ENCODE data around the gene BEX4.
A peak's percentile ranks its signal among the peaks of the same experiment; 100 is the strongest.
"Not testable (repeated sequence)": the region's sequence is repeated elsewhere in the genome, so short reads cannot be mapped to it uniquely, and the experiment has no call there.

BEX4 gene, protein sequence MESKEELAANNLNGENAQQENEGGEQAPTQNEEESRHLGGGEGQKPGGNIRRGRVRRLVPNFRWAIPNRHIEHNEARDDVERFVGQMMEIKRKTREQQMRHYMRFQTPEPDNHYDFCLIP

DNA sequence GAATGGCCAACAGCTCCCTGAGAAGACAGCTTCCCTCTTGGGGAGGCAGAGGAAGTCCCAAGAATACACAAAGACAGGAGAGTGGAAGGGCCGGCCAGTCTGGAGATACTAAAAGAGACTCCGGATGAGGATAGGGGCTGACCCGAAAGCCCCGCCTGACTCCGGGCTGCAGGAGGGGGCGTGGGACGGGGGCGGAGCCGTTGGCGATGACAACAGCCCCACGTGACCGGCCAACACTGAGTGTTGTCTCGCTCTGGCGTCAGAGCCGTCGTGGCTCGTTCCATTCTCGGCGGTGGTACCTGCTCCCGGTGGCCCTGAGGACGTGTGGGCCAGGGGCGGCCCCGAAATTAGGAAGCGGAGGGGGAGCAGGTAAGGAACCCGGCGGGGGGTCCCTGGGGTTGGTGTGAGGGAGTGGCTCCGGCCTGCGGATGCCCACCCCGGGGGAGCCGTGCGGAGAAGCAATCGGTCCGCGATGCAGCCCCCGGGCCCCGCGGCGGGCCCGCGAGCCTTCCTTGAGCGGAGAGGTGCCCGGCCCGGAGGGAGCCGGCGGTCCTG, at the start of gene BEX4:
Gene BEX4 (plus strand): TSS at position 239 of the 555 bp plus-strand sequence. CDS start 1,046 bp downstream, outside the sequence.
- peak; percentile 39 for DNase-seq

GRCh38 chrX:103170216-103170615, 44.7 kb upstream of the BEX4 start:
- no peak for DNase-seq

- no peak for DNase-seq
Measured at GRCh38 chrX:103171353-103171752, 43.6 kb upstream of the BEX4 start.

- DNase-seq, result not testable (repeated sequence)
Measured at GRCh38 chrX:103175256-103175655, 39.7 kb upstream of the BEX4 start.

DNA sequence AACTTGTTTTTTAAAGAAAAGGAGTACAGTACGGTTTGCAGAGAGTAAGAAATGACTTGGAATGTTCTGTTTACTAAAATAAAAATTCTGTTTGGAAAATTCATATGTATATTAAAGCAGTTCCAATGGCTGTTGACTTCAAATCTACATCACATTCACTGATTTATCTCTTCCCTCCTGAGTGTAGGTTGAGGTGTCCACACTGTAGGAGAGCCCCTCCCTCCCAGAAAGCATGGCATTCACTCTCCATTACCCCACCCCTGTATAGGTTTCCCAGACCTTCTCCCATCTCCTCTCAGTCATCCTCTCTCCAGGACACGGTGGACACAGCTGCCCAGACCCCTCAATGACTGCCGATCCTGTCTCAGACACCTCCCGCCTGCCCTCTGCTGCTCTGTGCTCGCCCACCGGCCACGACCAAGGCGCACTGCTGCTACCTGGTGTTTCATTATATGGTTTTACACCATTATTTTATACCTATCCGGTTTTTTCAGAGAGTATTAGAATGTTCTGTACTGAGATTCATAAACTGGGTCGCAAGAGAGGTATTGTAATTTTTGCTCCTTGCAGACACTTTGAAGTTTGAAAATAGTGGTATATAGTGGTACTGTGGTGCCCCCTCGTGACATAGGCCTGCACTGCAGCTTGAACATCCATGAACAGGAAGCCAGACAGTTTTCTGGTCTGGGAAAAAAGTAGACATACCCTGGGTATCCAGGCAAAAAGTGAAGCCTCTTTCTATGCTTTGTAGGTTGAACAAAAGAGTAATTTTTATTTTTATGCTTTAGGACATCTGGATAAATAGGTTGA, 38.8 kb upstream of the BEX4 start:
- DNase-seq, result peak; percentile 22

DNA sequence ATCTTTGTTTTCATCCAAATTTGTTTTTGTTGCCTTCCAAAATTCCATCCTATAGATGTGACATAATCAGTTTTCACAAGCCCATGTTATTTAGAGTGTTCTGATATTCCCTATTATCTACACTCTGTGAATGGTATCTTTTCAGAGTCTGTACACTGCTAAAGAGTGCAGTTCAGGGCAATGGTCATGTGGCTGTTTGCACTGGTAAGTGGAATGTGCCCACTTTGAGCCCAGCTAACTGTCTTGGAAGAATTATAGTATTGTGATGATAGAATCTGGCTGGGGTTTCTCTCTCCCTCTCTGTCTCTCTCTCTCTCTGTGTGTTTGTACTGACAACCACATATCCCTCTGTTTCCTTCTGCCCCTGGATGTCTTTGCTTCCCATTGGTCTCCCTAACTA, 37.4 kb upstream of the BEX4 start:
- no peak for DNase-seq

DNA sequence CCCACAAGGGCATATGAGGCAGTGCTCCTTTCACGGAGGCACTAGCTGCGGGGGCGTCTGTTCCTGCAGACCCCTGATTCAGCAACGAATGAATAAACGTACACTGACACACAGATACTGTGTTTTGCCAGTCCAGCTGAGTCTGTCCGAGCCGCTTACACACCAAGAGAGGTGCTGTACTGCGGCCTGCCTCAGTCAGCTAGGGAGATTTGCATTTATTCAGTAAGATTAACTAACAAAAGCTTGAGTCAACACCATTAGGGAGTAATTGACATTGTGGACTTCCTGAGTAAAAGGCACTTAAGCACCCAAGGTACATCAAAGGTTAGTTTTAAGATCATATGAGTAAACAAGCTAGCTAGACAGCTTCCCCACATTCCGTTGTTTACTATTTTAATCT, 31.0 kb upstream of the BEX4 start:
- DNase-seq, result no peak

GRCh38 chrX:103187953-103188475, 26.9 kb upstream of the BEX4 start:
- DNase-seq, result no peak

GRCh38 chrX:103197721-103198306, 17.1 kb upstream of the BEX4 start:
- no peak for DNase-seq

- DNase-seq, result not testable (repeated sequence)
Measured at GRCh38 chrX:103198668-103199067, 16.2 kb upstream of the BEX4 start.

- DNase-seq, result no peak
Measured at GRCh38 chrX:103201041-103201440, 13.9 kb upstream of the BEX4 start.

DNA sequence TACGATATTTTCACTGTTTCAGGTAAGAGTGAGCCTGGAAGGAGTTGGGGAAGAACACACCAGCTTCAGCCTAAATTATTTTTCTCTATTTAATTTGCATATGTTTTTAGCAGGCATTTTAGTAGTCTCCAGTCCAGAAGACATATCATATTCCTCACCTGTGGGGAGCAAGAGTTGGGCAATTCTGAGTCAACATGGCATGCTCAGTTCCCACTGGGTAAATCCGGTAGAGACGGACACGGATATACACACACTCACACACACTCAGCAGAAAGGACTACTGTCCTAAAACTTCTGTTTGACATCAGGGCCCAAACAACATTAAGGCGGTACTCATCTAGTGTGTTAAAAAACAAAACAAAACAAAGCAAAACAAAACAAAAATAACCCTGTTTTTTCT, 4.9 kb upstream of the BEX4 start:
- no peak for DNase-seq

DNA sequence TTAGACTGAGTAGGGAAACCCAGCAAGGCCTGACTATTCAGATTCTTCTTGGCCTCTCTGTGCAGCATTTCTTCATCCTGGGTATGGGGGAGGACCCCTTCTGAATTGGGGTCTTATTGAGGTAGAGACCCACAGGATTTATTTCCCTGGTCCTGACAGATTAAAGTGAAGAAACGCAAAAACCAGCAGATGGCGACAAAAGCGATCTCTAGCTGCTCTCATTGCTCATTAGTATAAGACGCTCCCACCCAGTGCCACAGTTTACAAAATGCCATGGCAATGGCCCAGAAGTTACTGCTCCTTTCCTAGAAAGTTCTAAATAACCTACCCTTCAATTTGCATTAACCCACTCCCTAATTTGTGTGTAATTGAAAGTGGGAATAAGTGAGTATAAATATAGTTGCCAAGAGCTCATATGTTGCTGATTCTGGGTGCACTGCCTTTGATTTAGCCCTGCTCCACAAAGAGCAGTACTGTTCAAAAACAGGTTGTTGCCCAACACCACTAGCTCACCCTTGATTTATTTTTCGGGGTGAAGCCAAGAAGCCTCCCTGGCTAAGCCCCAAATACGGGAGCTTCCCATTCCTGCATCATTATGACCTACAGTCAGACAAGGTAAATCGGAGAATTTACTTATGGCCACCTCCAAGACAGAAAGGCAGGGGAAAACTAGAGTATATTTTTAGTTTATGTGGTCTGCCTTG, 3.7 kb upstream of the BEX4 start:
- peak; percentile 51 for DNase-seq

DNA sequence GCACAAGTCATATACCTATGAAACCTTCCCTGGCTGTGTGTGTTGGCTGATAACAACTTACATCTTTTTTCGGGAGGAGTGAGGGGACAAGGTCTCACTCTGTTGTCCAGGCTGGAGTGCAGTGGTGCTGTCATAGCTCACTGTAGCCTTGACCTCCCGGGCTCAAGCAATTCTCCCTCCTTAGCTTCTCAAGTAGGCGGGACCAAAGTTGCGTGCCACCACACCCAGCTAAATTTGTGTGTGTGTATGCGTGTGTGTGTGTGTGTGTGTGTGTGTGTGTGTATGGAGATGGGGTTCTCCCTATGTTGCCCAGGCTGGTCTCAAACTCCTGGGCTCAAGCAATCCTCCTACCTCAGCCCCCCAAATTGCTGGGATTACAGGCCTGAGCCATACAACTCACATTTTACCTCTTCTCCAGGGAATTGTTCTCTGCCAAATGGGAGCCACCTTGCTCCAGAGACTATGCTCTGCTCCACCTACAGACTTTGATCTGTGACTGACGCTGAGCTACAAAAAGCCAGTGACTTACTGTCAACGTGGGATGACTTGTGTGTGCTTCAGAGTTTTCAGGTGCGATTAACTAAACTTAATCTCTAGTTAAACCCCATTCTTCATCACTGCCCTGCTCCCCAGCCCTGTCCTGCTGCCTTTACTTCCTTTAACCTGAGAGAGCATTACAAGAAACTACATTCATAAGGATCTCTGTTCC, 2.0 kb upstream of the BEX4 start:
- no peak for DNase-seq

DNA sequence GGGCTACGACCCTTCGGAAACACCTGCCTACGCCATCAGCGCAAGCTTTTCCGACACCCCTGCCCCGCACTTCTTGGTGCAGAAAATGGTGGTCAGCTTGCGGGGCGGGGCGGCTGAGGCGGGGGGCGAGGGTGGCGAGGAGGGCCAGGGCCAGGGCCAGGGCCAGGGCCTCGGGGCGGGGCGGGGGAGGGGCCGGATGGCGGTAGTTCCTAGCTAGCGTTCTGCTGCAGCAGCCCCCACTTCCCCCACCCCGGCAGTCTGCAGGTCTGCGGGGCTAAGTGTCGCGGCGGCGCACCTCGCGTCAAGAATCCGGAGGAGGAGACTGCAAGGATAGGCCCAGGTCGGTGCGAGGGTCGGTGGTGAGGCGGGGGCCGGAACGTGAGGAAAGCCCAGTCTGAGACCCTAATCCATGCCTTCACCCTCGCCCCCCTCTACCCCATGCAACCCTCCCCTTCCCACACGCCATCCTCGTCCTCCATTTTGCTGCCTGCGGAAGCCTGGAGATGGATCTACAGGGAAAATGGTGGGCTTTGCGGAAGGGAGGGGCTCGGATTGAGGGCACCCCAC, 600 bp downstream of the BEX4 start:
- no peak for DNase-seq

- DNase-seq, result no peak
Measured at GRCh38 chrX:103220511-103221323, 5.8 kb downstream of the BEX4 start.

DNA sequence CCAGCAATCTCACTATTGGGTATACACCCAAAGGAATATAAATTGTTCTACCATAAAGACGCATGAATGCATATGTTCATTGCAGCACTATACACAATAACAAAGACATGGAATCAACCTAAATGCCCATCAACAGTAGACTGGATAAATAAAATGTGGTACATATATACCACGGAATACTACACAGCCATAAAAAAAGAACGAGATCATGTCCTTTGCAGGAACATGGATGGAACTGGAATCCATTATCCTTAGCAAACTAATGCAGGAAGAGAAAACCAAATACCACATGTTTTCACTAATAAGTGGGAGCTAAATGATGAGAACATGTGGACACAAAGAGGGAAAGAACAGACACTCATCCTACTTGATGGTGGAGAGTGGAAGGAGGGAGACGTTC, 11.0 kb downstream of the BEX4 start:
- DNase-seq, result not testable (repeated sequence)

GRCh38 chrX:103233263-103233662, 18.4 kb downstream of the BEX4 start:
- no peak for DNase-seq

- no peak for DNase-seq
Measured at GRCh38 chrX:103234869-103235268, 20.0 kb downstream of the BEX4 start.

DNA sequence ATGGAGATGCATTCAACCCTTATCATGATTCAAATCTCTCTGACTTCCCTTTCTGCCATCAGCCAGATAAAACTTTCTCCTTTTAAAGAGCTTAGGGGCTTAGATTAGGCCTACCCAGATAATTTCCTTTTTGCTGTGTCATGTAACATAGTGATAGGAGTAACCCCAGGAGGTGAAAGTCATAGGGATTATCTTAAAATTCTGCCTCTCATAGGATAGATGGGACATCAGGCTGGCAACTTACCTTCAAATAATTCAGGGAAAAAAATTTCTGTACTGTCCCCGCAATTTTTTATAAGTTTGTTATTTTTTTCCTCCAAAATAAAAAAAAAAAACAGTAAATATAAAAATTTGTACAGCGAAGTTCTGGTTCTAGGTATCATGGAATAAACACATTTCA, 20.7 kb downstream of the BEX4 start:
- not testable (repeated sequence) for DNase-seq

- no peak for DNase-seq
Measured at GRCh38 chrX:103236296-103236695, 21.4 kb downstream of the BEX4 start.
